IgD-negative memory B cell (primary cell): ENCODE data around the gene SLC38A1. TPM values are rescaled to one million over a fixed set of nuclear protein-coding genes. Genes with fewer than 3 reads are reported as not detected.

Experiments
- H3K27ac Mint-ChIP-seq, 3 donors: one replicate each; pipeline ENCODE4 v1.8.0; 2020 to 2022; ENCODE audit warnings: mild to moderate bottlenecking in 3 of 3, mixed read lengths in 3 of 3, moderate library complexity in 1 of 3
- H3K27me3 Mint-ChIP-seq: one replicate; pipeline ENCODE4 v1.8.0; 2021; ENCODE audit warnings: mixed read lengths
- H3K36me3 Mint-ChIP-seq: one replicate; pipeline ENCODE4 v1.8.0; 2020; ENCODE audit warnings: mild to moderate bottlenecking, mixed read lengths
- H3K4me1 Mint-ChIP-seq, 3 donors: one replicate each; pipeline ENCODE4 v1.8.0; 2020 to 2022; ENCODE audit warnings: mixed read lengths in 3 of 3, mild to moderate bottlenecking in 1 of 3
- H3K4me3 Mint-ChIP-seq, 4 donors: one replicate each; pipeline ENCODE4 v1.8.0; 2020 to 2022; ENCODE audit warnings: mild to moderate bottlenecking in 4 of 4, mixed read lengths in 4 of 4, moderate library complexity in 3 of 4
- H3K9me3 Mint-ChIP-seq, 3 donors: one replicate each; pipeline ENCODE4 v1.8.0; 2020 to 2021; ENCODE audit warnings: mixed read lengths in 3 of 3, mild to moderate bottlenecking in 1 of 3
- polyA plus RNA-seq: library from polyadenylated mRNA; unstranded; fragments of 300-500 nt; fragmentation: Illumina TruSeq; gene quantifications from one replicate; pipeline ENCODE4 v1.2.3, GENCODE V29; 2021

SLC38A1 gene
- polyA plus RNA-seq, 1 donor from 2014 or later = 134 TPM

DNA sequence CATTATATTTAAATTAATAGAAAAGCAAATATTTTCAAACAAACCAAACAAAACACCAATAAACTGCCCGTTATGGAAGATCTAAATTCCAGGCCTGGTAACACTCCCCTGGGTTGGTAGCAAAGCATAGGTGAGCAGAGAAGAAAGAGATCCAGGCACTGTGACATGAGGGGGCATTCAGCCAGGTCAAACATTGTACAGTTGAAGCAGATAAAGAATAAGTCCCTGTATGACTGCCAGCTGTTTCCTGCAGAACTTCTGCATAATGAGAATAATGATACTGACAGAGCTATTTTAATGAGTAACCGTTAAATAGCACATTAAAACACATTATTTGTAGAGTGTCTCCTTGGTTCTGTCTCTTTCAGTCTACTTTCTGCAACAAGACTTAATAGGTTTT lies 35.4 kb downstream of the SLC38A1 start:
- peaks cover 14% of the 10 kb centered on the region for H3K36me3 Mint-ChIP-seq
- peak overlapping the region in 1 of 4 donors; percentile 70 for H3K4me3 Mint-ChIP-seq
- H3K4me1 Mint-ChIP-seq = peaks cover 21 to 58% (median 39%) of the 10 kb centered on the region in 3 donors

DNA sequence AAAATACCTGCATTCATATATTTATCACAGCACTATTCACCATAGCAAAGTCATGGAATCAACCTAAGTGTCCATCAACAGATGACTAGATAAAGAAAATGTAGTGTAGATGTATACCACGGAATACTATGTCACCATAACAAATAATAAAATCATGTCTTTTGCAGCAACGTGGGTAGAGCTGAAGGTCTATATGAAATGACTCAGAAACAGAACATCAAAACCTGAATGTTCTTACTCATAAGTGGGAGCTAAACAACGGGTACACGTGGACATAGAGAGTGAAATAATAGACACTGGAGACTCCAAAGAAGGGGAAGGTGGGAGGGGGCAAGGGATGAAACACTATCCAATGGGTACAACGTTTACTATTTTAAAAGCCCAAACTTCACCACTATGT lies 37.9 kb downstream of the SLC38A1 start:
- Mint-ChIP-seq H3K27me3 (no peaks in the 10 kb centered on the region), H3K9me3 (no peaks in the 10 kb centered on the region), H3K4me1 (peaks cover 32 to 48% (median 37%) of the 10 kb centered on the region in 3 donors), H3K36me3 (peaks cover 11% of the 10 kb centered on the region), H3K4me3 (no peak overlapping the region), H3K27ac (no peak overlapping the region)

More for the DNA sequence above, 35.4 kb downstream of the SLC38A1 start:
- Mint-ChIP-seq H3K27ac (peak overlapping the region; percentile 29 to 71 (median 54)), H3K9me3 (no peaks in the 10 kb centered on the region), H3K27me3 (no peaks in the 10 kb centered on the region)

DNA sequence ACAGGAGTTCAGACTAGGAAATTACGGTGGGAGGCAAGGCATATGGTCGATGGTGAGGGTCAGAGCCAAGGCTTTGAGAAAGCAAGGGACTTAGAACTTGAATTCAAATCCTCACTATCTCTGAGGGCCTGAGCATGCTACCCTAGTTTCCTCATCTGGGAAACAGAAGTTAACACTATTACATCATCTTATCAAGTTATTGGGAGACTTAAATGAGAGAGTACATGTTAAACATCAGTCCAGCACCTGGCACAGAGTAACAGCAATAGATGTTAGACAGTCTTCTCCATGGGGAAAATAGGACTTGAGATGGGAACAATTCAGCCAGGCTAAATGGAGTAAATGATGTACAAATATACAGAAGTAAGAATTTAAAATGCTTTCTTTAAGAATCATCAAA lies 38.5 kb downstream of the SLC38A1 start:
- Mint-ChIP-seq H3K4me1 (peaks cover 32 to 41% (median 39%) of the 10 kb centered on the region in 3 donors), H3K27ac (no peak overlapping the region), H3K36me3 (peaks cover 11% of the 10 kb centered on the region), H3K9me3 (no peaks in the 10 kb centered on the region), H3K4me3 (no peak overlapping the region), H3K27me3 (no peaks in the 10 kb centered on the region)

DNA sequence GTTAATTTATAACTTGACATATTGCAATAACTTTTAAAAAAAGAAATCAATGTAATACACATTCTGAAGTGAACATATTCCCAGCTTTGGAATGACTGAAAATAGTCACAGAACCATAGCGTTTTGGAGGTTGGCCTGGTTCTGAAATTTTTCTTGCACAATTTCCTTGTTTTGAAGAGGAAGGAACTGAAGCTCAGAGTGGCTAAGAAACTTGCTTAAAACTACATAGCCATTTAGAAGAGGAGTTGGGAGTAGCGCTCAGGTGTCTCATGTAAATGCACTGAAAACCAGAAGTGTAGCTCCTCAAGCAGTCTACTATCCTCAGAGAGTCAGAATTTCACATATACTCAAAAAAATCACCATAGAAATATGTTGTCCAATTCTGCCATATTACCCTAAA lies 41.2 kb downstream of the SLC38A1 start:
- H3K27me3 Mint-ChIP-seq = no peaks in the 10 kb centered on the region
- peak overlapping the region in 2 of 4 donors; percentile 3 to 53 for H3K4me3 Mint-ChIP-seq
- H3K36me3 Mint-ChIP-seq = peaks cover 2% of the 10 kb centered on the region
- peak overlapping the region in 2 of 3 donors; percentile 64 to 89 for H3K27ac Mint-ChIP-seq
- H3K4me1 Mint-ChIP-seq = peaks cover 33 to 44% (median 33%) of the 10 kb centered on the region in 3 donors
- H3K9me3 Mint-ChIP-seq = no peaks in the 10 kb centered on the region

DNA sequence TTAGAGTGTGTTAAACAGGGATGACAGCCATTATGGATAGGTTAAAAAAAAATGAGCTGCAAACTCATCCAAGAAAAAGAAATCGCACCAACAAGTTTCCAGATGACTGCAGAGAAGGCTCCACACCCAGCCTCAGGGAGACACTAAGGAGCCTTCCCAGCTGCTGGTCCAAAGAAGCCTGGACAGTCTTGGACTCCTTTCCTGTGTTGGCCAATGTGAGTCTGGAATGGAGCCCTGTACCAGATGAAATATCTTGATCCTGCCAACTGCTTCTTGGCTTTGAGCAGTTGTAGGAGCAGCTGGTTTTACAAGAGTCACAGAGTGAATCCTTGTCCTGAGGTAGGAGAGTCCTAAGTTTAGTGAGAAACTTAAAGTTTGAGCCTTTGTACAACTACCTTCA lies 44.5 kb downstream of the SLC38A1 start:
- H3K4me3 Mint-ChIP-seq = no peak overlapping the region
- peaks cover 7% of the 10 kb centered on the region for H3K36me3 Mint-ChIP-seq
- no peaks in the 10 kb centered on the region for H3K9me3 Mint-ChIP-seq
- no peaks in the 10 kb centered on the region for H3K27me3 Mint-ChIP-seq
- H3K4me1 Mint-ChIP-seq = peaks cover 53 to 63% (median 56%) of the 10 kb centered on the region in 3 donors
- no peak overlapping the region for H3K27ac Mint-ChIP-seq

DNA sequence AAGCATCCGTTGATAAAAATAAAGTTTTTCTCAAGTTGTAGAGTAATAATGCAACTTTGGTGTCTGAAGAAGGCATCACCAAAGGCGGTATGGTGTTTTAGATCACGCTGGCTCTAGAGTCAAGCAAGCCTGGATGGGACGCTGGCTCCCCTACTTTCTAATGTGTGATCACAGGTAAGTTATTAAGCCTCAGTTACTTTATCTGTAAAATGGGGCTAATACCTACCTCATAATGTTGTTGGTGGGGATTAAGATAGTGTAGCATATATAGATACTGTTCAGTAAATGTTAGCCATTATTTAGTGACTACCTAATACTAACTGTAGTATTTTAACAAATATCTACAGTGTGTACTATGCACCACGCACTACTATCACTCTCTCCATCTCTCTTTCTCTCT lies 45.8 kb downstream of the SLC38A1 start:
- Mint-ChIP-seq H3K27ac (peak overlapping the region; percentile 52 to 91 (median 84)), H3K4me3 (peak overlapping the region in 1 of 4 donors; percentile 54)

DNA sequence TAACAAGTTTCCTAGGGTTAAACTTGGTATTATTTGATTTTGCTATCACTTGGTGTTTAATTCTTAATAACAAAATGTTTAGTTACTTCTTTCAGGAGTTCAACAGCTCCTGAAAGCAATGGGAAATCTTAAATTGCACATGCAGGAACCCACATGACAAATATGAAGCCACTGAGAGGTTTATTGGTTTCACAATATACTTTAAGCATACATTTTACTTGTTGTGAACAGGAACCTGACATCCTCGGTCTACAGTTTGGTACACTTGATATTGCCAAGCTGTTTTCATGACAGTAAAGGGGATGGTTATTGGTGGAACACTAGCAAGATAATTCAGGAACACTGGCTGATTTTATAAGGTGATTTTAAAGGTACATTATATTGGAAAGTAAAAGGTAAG lies 46.2 kb downstream of the SLC38A1 start:
- H3K36me3 Mint-ChIP-seq = peaks cover 4% of the 10 kb centered on the region
- H3K9me3 Mint-ChIP-seq = no peaks in the 10 kb centered on the region
- H3K27me3 Mint-ChIP-seq = no peaks in the 10 kb centered on the region
- peak overlapping the region; percentile 84 to 91 (median 86) for H3K27ac Mint-ChIP-seq
- no peak overlapping the region for H3K4me3 Mint-ChIP-seq
- peaks cover 61 to 72% (median 63%) of the 10 kb centered on the region in 3 donors for H3K4me1 Mint-ChIP-seq

More for the DNA sequence above, 45.8 kb downstream of the SLC38A1 start:
- Mint-ChIP-seq H3K36me3 (peaks cover 4% of the 10 kb centered on the region), H3K4me1 (peaks cover 61 to 72% (median 63%) of the 10 kb centered on the region in 3 donors), H3K27me3 (no peaks in the 10 kb centered on the region), H3K9me3 (no peaks in the 10 kb centered on the region)

DNA sequence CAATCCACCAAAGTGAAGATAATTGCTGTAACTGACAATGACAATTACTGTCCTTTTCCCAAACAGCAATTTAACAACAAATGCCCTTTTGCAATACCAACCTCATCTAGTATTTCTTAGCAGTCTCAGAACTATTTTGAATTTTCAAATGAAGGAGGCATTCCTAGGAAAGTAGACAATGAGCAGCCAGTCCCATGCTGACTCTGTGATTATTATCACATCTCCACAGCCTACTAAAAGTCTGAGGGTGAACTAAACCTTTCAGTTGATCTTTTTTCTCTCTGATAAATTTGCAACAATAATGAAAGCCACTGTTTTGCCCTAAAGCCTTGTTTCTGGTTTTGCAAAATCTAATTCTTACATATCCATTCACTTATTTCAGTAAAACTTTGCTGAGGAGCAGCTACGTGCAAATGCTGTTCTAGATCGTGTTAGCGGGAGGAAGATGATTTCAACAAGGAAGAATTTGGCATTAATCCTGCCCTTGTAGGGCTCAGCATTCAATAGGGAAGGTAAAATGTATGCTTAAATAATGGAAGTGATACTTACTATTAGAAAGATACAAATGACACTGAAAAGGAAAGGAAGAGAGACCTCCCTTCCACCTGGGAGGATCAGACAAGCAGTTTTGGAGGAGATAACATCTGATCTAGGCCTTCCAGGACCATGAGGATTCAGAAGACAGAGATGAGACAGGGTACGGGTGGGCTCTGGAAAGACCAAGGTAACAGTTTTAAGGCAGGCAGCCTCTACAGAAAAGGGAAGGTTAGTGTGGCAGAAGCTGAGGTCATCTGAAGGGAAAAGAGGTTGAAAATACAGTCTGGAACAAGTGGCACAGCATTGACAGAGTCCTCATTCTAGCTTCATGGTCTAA lies 47.4 kb downstream of the SLC38A1 start:
- H3K9me3 Mint-ChIP-seq = no peaks in the 10 kb centered on the region
- H3K4me3 Mint-ChIP-seq = peak overlapping the region in 2 of 4 donors; percentile 8 to 79
- peaks cover 4% of the 10 kb centered on the region for H3K36me3 Mint-ChIP-seq
- H3K27me3 Mint-ChIP-seq = no peaks in the 10 kb centered on the region
- peaks cover 62 to 76% (median 63%) of the 10 kb centered on the region in 3 donors for H3K4me1 Mint-ChIP-seq
- peak overlapping the region; percentile 60 to 89 (median 86) for H3K27ac Mint-ChIP-seq

DNA sequence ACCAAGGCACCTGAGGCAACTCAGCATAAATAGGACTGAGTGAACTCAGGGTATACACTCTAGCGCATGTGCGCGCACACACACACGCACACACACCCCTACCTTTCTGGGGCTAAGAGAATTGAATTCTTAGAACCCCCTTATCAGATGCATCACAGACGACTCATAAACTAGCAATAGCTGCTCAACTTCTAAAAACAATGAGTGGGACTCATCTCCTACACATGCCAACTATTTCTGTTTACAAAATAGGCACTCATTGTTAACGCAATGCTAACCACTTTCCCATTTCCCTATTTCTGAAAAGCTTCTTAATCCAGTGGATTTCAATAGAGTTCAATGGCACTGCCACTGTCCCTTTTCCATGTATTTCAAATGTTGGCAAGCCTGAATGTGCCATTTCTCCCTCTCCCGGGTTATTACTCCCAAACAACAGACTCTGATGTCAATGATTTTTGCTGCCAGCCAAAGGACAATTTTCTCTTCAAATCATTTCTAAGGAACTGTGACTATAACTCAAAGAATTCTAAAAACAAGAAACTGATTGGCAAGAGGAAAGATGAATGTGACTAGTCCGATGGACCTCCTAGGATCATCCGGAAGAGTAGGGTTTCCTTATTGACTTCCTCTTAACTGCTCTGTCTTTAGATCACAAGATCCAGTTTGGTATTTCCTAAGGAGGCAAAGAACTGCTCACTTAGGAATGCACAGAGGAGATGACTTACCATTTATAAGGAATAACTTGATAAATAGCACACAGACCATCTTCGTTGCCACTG lies 48.8 kb downstream of the SLC38A1 start:
- H3K27me3 Mint-ChIP-seq = no peaks in the 10 kb centered on the region
- peak overlapping the region; percentile 39 to 89 (median 86) for H3K27ac Mint-ChIP-seq
- peaks cover 76 to 87% (median 77%) of the 10 kb centered on the region in 3 donors for H3K4me1 Mint-ChIP-seq
- H3K36me3 Mint-ChIP-seq = peaks cover 9% of the 10 kb centered on the region
- H3K4me3 Mint-ChIP-seq = peak overlapping the region in 3 of 4 donors; percentile 55 to 84 (median 75)
- H3K9me3 Mint-ChIP-seq = no peaks in the 10 kb centered on the region

DNA sequence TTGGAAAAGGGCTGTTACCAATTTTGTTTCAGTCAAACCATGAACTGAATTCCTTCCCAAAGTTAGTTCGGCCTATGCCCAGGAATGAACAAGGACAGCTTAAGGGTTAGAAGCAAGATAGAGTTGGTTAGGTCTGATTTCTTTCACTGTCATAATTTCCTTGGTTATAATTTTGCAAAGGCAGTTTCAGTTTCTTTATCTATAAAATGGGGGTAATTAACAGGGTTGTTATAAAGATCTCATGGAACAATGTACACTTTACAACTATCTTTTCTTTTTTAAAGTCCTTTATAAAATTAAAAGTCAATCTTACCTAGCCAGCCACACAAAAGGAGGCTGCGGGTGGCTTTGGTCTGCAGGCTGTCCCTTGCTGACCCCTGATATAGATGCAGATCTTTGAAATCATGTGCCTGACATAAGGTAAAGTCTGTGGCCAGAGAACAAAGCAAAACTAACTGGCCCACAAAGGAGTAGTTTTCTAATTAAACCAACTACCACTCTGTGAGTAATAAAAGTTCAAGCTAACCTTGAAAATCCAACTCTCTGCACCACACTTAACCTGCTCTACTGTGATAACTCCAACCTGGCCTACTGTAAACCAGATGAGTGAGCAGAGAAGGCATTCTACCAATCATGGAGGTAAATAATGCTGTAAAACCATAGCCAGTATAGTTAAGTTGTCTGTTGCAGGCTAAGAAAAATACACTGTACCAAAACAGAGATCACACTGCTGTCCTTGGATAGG lies 49.5 kb downstream of the SLC38A1 start:
- Mint-ChIP-seq H3K36me3 (peaks cover 9% of the 10 kb centered on the region), H3K27ac (peak overlapping the region; percentile 86 to 99 (median 86)), H3K9me3 (no peaks in the 10 kb centered on the region), H3K27me3 (no peaks in the 10 kb centered on the region), H3K4me1 (peaks cover 76 to 92% (median 83%) of the 10 kb centered on the region in 3 donors), H3K4me3 (peak overlapping the region; percentile 39 to 90 (median 82))

DNA sequence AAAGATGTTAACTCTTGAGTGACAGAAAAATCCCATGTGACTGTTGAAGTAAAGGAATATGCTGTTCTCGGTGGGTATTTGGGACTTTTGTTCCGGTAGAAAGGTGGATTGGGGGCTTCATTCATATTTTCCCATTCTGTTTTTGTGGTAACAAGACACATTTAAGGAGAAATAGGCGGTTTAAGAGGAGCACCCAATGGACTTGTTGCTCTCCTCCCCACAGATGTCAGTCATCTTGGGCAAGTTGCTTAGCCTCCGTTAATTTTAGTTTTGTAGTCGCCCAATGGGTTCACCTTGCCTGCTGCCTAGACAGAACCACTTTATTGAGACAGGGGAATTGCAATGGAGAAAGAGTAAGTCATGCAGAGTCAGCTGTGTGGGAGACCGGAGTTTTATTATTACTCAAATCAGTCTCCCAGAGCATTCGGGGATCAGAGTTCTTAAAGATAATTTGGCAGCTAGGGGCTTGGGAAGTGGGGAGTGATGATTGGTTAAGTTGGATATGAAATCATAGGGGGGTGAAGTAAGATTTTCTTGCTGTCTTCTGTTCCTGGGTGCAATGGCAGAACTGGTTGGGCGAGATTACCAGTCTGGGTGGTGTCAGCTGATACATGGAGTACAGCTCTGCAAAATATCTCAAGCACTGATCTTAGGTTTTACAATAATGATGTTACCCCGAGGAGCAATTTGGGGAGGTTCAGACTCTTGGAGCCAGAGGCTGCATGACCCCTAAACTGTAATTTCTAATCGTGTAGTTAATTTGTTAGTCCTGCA lies 50.3 kb downstream of the SLC38A1 start:
- Mint-ChIP-seq H3K4me3 (peak overlapping the region; percentile 45 to 90 (median 82)), H3K4me1 (peaks cover 78 to 88% (median 82%) of the 10 kb centered on the region in 3 donors), H3K9me3 (no peaks in the 10 kb centered on the region), H3K36me3 (peaks cover 11% of the 10 kb centered on the region), H3K27ac (peak overlapping the region; percentile 86 to 99 (median 86)), H3K27me3 (no peaks in the 10 kb centered on the region)

DNA sequence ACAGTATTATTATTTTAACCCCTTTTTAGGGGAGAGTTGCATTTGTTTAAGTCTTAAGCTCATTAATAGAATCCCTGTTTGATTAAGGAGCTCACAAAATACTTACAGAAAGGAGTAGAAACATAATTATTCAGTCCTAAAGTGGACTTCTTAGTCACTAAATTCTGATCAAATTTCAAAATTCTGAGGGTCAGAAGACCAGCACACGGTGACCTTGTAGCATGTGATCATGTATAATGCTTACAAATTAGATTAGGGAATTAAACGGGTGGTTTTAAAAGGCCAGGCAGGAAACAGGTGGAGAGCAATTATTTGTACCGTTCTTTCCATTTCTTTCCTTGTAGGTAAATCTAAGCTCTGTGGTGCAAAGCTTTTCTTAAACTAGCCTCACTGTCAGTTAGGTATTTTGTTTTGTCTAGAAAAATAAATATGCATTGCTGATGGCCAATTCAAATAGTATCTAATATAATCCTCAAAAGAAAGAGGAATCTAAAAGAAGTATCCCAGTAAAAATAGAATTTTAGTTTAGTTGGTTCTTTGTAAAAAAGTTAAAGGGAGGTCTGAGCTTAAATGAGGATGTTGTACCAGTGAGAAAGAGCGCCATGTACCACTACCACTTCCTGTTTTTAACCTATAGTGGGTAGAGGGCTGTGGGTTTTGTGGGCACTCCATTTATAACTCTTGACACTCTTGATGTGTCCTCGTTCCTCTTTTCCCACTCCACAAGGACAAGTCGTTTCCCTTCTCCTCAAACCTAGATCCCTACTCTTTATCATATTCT lies 51.1 kb downstream of the SLC38A1 start:
- Mint-ChIP-seq H3K27ac (peak overlapping the region; percentile 86 to 99 (median 86)), H3K4me3 (peak overlapping the region; percentile 45 to 90 (median 82)), H3K36me3 (peaks cover 17% of the 10 kb centered on the region), H3K9me3 (no peaks in the 10 kb centered on the region), H3K4me1 (peaks cover 82 to 88% (median 84%) of the 10 kb centered on the region in 3 donors), H3K27me3 (no peaks in the 10 kb centered on the region)
